SH-SY5Y (cell line): ENCODE measurements around the gene BMP10.

Experiments used
- GATA2 ChIP-seq: IDR thresholded peaks from 2 replicates; pipeline ENCODE4 v1.6.1; 2011; ENCODE audit warnings: mild to moderate bottlenecking, low read depth, low read length
- GATA3 ChIP-seq: IDR thresholded peaks from 2 replicates; pipeline ENCODE4 v1.6.1; 2011; ENCODE audit warnings: low read depth, mild to moderate bottlenecking, low read length, moderate library complexity

GRCh38 chr2:68915393-68915792 lies 44.2 kb upstream of the BMP10 start:
- TF ChIP-seq GATA2 (no peak), GATA3 (no peak)
